Psoas muscle (tissue), 8 donors: ENCODE data around the gene DSPP. TPM values are rescaled to one million over a fixed set of nuclear protein-coding genes. Genes with fewer than 3 reads are reported as not detected.
"Not testable (repeated sequence)": the region's sequence is repeated elsewhere in the genome, so short reads cannot be mapped to it uniquely, and the experiment has no call there.

ENCODE experiments used
- ATAC-seq, 4 donors: fragments of 200-7000 bp; cut with Tn5 transposase; one replicate each; pipeline ENCODE4 v1.9.1; 2020; ENCODE audit warnings: moderate library complexity in 3 of 4, mild to moderate bottlenecking in 2 of 4
- DNase-seq, 2 donors: peaks; one replicate each; pipeline ENCODE4 v3.0.0-alpha.2; 2020
- H3K27ac ChIP-seq: fragments of 200-600 bp; one replicate; pipeline ENCODE4 v1.8.0; 2022
- H3K27me3 ChIP-seq, 3 donors: fragments of 200-600 bp in 1 of 3; one replicate each; pipeline versions ENCODE4 v1.6.1 to v1.8.0; 2013 to 2022; ENCODE audit warnings: low read length in 2 of 3, mild to moderate bottlenecking in 2 of 3, moderate library complexity in 1 of 3; ENCODE audit not compliant: insufficient read depth in 3 of 3
- H3K36me3 ChIP-seq, 2 donors: fragments of 200-600 bp in 1 of 2; one replicate each; pipeline versions ENCODE4 v1.6.1 to v1.8.0; 2013 to 2022; ENCODE audit warnings: low read depth in 1 of 2, mild to moderate bottlenecking in 1 of 2, moderate library complexity in 1 of 2; ENCODE audit not compliant: insufficient read depth in 1 of 2
- H3K4me1 ChIP-seq: fragments of 200-600 bp; one replicate; pipeline ENCODE4 v1.8.0; 2022
- H3K4me3 ChIP-seq: fragments of 200-600 bp; one replicate; pipeline ENCODE4 v1.8.0; 2022; ENCODE audit warnings: mild to moderate bottlenecking
- H3K9me3 ChIP-seq: fragments of 200-600 bp; one replicate; pipeline ENCODE4 v1.8.0; 2022
- WGBS, 3 donors: extraction: QIAGEN DNeasy Blood & Tissue Kit; methylation state at CpG; one replicate each; pipeline versions ENCODE4 v1.1.6 to v1.1.7; 2013; 5-methylcytosine and 5-hydroxymethylcytosine counted together
- intact Hi-C, 2 donors: fragments of 100-400 bp; cut with DNase I; formaldehyde crosslinking; loops; one replicate each; pipeline versions ENCODE4 v1.11.0 to v1.14.2; 2022
- polyA plus RNA-seq, 3 donors: library from polyadenylated mRNA; stranded (reverse); fragments of 200-250 nt; gene quantifications; one replicate each; pipeline ENCODE4 v1.2.3, GENCODE V29; 2013
- total RNA-seq, 4 donors: library from RNA; stranded (reverse); fragmentation: NEBNext Ultra II Directional in 2 of 4; extraction: Animal tissue kit (Norgen Biotek cat#: 25700) in 2 of 4; gene quantifications; one replicate each; pipeline versions ENCODE4 v1.2.1 to v1.2.4, GENCODE V29; 2021 to 2023
- TF ChIP-seq, protein P1 (sequence below): fragments of 200-600 bp; IDR thresholded peaks from one replicate; pipeline ENCODE4 v1.8.0; 2022; ENCODE audit warnings: antibody characterized with exemption
- donor health status: healthy with polysubstance abuse.
- donor health status: DM: no; HTN: no; CAD: no; lungs with moderate emphysema.
- donor health status: Bipolar disorder and iron deficiency.
- donor health status: healthy.
- donor health status: DM: yes; HTN: yes; CAD: no.
- donor health status: DM: no; HTN: no; CAD: no.
- donor health status: DM: no; HTN: no; CAD: no.
- donor health status: DM: yes; HTN: yes; CAD: no.

DSPP gene
- total and polyA plus RNA-seq, 7 donors, result 0.01 to 0.14 TPM; not detected in 5

DNA sequence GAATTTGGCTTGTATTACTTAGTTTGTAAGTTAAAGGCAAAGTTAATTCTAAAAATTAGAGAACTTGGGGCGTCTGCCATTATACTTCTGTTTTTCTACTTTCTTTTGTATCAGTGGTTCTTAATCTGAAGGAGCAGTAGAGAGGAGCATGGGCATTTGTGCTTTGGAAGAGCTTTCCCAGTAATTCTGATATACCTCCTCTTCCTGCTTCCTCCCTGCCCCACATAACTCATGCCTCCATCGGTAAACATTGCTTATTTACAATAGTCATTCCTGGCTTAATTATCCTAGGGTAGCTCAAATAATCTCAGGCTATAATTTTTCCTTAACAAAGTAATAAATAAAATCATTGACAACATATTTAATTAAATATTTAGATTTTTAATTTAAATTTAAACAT lies 42.1 kb upstream of the DSPP start:
- DNase-seq, result no peak
- Histone ChIP-seq H3K9me3 (no peaks in the 10 kb centered on the region), H3K27me3 (no peaks in the 10 kb centered on the region), H3K27ac (no peak overlapping the region), H3K4me3 (no peak overlapping the region), H3K4me1 (no peaks in the 10 kb centered on the region), H3K36me3 (no peaks in the 10 kb centered on the region)
- intact Hi-C loops, result no loop called here
- ATAC-seq, result no peak
- 66 to 68% (median 68%) methylated on average over 2 of the region's 2 CpGs for WGBS, 3 donors
- TF ChIP-seq, protein P1, sequence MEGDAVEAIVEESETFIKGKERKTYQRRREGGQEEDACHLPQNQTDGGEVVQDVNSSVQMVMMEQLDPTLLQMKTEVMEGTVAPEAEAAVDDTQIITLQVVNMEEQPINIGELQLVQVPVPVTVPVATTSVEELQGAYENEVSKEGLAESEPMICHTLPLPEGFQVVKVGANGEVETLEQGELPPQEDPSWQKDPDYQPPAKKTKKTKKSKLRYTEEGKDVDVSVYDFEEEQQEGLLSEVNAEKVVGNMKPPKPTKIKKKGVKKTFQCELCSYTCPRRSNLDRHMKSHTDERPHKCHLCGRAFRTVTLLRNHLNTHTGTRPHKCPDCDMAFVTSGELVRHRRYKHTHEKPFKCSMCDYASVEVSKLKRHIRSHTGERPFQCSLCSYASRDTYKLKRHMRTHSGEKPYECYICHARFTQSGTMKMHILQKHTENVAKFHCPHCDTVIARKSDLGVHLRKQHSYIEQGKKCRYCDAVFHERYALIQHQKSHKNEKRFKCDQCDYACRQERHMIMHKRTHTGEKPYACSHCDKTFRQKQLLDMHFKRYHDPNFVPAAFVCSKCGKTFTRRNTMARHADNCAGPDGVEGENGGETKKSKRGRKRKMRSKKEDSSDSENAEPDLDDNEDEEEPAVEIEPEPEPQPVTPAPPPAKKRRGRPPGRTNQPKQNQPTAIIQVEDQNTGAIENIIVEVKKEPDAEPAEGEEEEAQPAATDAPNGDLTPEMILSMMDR, result no peak

DNA sequence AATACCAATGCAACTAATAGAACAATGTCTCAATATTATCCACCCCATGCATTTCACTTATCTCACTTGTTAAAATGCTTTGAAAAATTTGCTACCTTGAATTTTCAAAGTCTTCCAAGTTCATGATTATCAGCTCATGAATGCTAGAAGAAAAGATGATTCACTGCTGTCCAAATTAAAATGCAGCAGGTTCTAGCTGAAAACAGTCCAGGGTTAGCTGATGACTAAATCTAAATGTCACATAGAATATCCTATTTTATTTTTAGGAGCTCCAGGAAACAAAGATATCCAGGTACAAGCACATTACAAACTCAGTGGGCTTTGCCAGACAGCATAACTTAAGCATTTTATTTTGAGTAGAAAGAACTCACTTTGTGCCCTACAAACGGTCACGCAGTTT lies 41.1 kb upstream of the DSPP start:
- TF ChIP-seq, protein P1, result no peak
- DNase-seq (no peak), ATAC-seq (no peak)
- Histone ChIP-seq H3K4me1 (no peaks in the 10 kb centered on the region), H3K36me3 (no peaks in the 10 kb centered on the region), H3K27me3 (no peaks in the 10 kb centered on the region), H3K9me3 (no peaks in the 10 kb centered on the region), H3K4me3 (no peak overlapping the region), H3K27ac (no peak overlapping the region)
- 35 to 62% (median 36%) methylated on average over 2 of the region's 2 CpGs for WGBS, 3 donors
- intact Hi-C loops, result no loop called here

DNA sequence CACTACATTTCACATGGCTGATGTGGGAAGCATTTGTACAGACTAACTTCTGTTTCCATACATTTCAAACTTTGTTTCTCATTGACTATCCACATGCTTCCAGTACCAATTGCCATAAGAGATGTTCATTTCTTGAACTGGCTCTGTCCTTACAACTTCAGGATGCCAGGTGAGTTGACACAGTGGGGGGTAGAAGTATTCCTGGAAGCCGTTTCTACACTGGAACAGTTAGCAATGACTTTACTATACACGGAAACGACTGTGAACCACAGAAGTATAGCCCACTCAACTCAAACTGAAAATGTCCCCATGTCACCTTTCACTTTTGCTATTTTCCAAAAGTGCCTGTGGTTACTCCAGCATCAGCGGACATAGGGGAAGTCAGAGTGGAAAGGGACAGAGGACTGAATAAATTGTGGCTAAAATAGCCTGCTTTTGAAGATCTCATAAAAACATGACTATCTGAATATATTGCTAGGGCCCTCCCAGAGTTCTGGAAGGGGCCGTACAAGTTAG lies 38.0 kb upstream of the DSPP start:
- TF ChIP-seq, protein P1, result no peak
- WGBS, 3 donors, result 83 to 87% (median 86%) methylated on average over 5 of the region's 5 CpGs

DNA sequence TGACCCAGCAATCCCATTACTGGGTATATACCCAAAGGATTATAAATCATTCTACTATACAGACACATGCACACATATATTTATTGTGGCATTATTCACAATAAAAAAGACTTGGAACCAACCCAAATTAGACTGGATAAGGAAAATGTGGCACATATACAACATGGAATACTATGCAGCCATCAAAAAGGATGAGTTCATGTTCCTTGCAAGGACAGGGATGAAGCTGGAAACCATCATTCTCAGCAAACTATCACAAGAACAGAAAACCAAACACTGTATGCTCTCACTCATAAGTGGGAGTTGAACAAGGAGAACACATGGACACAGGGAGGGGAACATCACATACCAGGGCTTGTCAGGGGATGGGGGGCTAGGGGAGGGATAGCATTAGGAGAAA lies 34.0 kb upstream of the DSPP start:
- H3K9me3 ChIP-seq, ATAC-seq, H3K27ac ChIP-seq, intact Hi-C loops, H3K4me3 ChIP-seq, H3K4me1 ChIP-seq, H3K36me3 ChIP-seq, H3K27me3 ChIP-seq, DNase-seq: not testable (repeated sequence)

More for the DNA sequence above, 38.0 kb upstream of the DSPP start:
- Histone ChIP-seq H3K27me3 (no peaks in the 10 kb centered on the region), H3K36me3 (no peaks in the 10 kb centered on the region), H3K4me1 (no peaks in the 10 kb centered on the region), H3K9me3 (no peaks in the 10 kb centered on the region), H3K27ac (no peak overlapping the region), H3K4me3 (no peak overlapping the region)
- intact Hi-C loops, result no loop called here
- no peak for DNase-seq
- ATAC-seq, result no peak

DNA sequence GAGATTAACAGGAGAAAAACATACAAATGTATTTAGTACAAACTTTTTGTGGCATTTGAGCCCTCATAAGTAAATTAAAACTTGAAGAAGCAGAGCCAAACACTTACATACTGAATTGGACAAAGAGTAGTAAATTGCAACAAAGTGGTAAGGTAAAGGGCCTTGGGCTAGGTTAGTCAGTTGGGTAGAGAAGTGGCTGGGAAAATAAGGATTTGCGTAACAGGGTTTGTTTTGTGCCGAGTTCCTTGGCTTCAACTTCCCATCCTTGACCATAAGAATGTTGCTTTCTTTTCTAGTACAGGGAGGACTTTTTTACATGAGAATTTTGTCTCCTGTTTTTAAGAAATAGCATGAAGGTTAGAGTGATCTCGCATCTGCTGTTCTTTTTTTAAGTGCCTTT lies 33.3 kb upstream of the DSPP start:
- ATAC-seq, result no peak
- Histone ChIP-seq H3K27ac (no peak overlapping the region), H3K27me3 (no peaks in the 10 kb centered on the region), H3K9me3 (no peaks in the 10 kb centered on the region), H3K4me3 (no peak overlapping the region), H3K4me1 (no peaks in the 10 kb centered on the region), H3K36me3 (no peaks in the 10 kb centered on the region)
- WGBS, 3 donors, result 45 to 87% (median 78%) methylated on average over 3 of the region's 3 CpGs
- TF ChIP-seq, protein P1, result no peak
- no peak for DNase-seq
- intact Hi-C loops, result no loop called here
